Activated naive CD4-positive, alpha-beta T cell treated with anti-CD3 and anti-CD28 coated beads for 36 hours (primary cell): ENCODE results near the gene KBTBD2. TPM values are rescaled to one million over a fixed set of nuclear protein-coding genes. Genes with fewer than 3 reads are reported as not detected.
"Not testable (repeated sequence)": the region's sequence is repeated elsewhere in the genome, so short reads cannot be mapped to it uniquely, and the experiment has no call there.

Experiments used
- CTCF ChIA-PET: fragments of 350-600 bp; sonication (Branson Sonifier 250); formaldehyde crosslinking; loops from one replicate; lab custom pipeline; 2021; ENCODE audit warnings: antibody characterized with exemption; lab: Charles Lee
- DNase-seq: peaks from one replicate; pipeline ENCODE4 v3.0.0-alpha.2; 2020
- H3K27ac Mint-ChIP-seq: one replicate; pipeline ENCODE4 v1.8.0; 2021; ENCODE audit warnings: mild to moderate bottlenecking, mixed read lengths
- H3K27me3 Mint-ChIP-seq: one replicate; pipeline ENCODE4 v1.8.0; 2021; ENCODE audit warnings: low read depth, mixed read lengths
- H3K36me3 Mint-ChIP-seq: one replicate; pipeline ENCODE4 v1.8.0; 2021; ENCODE audit warnings: low read depth, mixed read lengths
- H3K4me1 Mint-ChIP-seq: one replicate; pipeline ENCODE4 v1.8.0; 2021; ENCODE audit warnings: low read depth, mixed read lengths
- H3K4me3 Mint-ChIP-seq: one replicate; pipeline ENCODE4 v1.8.0; 2021; ENCODE audit warnings: mild to moderate bottlenecking, moderate library complexity, mixed read lengths
- H3K9me3 Mint-ChIP-seq: one replicate; pipeline ENCODE4 v1.8.0; 2021; ENCODE audit warnings: mixed read lengths
- intact Hi-C: fragments of 100-400 bp; cut with micrococcal nuclease; formaldehyde crosslinking; loops from one replicate; pipeline ENCODE4 v1.15.1; 2023
- total RNA-seq, 2 experiments: library from RNA; stranded (reverse); gene quantifications; one replicate each; pipeline ENCODE4 v1.2.3, GENCODE V29; 2021

Gene KBTBD2
- total RNA-seq, 2 experiments from 2014 or later, result 30.6 to 32.2 TPM

DNA sequence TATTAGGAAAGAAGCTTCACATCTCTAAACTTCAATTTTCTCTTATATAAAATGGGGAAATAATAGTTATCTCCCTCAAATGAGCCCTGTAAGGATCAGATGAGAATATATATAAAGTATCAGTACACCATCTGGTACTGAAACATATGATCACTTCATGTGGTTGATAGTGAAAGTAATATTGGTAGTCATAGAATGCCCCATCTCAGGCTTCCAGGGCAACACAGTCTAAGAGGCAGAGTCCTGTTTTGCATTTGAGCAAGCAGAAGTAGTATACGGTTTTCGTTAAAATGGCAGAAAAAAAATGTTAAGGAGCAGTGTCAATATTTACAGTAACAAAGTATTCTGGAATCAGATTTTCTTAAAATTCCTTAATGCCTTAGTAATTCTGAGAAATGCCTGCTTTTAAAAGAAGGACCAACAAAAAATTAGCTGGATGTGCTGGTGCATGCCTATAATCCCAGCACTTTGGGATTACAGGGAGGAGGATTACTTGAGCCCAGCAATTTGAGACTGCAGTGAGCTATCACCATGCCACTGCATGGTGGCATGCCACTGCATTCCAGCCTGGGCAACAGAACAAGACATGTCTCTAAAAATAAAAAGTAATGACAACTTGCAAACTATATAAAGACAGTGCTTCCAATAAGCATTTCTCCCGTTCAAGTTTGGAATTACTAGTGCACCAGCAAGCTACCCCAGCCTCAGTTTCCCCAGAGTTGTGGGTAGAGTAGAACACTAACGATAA, 19.8 kb downstream of the KBTBD2 start:
- H3K4me1 Mint-ChIP-seq, result peaks cover 21% of the 10 kb centered on the region
- H3K27me3 Mint-ChIP-seq, result no peaks in the 10 kb centered on the region
- H3K27ac Mint-ChIP-seq, result no peak overlapping the region
- intact Hi-C loops, result loop anchor here (2.0 kb wide), 1 partner anchor 13 kb away; no protein-coding TSS in a partner anchor
- peaks cover 51% of the 10 kb centered on the region for H3K36me3 Mint-ChIP-seq
- H3K4me3 Mint-ChIP-seq, result no peak overlapping the region
- no peaks in the 10 kb centered on the region for H3K9me3 Mint-ChIP-seq
- DNase-seq, result no peak
- CTCF ChIA-PET, result interaction anchor here (1.7 kb wide), 2 partner anchors 19 to 71 kb away, joined by 3 to 4 read pairs; no protein-coding TSS in a partner anchor

DNA sequence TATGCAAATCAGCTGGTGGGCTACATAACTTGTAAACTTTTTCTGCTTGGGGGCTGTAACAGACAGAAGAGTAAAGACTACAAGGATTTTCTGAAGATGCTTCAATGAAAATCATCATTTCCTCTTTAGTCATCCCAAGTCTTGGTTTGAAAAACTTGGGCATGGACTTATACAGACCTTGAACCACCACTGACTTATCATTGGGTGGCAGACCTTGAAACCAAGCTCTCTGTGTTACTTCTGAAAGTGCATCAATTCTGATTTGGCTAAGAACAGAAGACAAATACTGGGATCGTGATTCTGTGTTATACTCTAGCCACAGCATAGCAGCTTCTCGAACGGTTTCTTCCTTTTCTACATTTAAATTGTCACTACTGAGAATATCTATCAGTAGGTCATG, 21.3 kb downstream of the KBTBD2 start:
- CTCF ChIA-PET, result interaction anchor here (1.0 to 1.2 kb wide), 2 partner anchors 22 to 24 kb away, joined by 3 to 4 read pairs; no protein-coding TSS in a partner anchor
- intact Hi-C loops, result loop anchor here (2.0 kb wide), 1 partner anchor 15 kb away; no protein-coding TSS in a partner anchor
- H3K36me3 Mint-ChIP-seq, result peaks cover 61% of the 10 kb centered on the region
- no peak overlapping the region for H3K4me3 Mint-ChIP-seq
- H3K27ac Mint-ChIP-seq, result peak overlapping the region; percentile 24
- H3K4me1 Mint-ChIP-seq, result peaks cover 18% of the 10 kb centered on the region
- DNase-seq, result no peak
- no peaks in the 10 kb centered on the region for H3K27me3 Mint-ChIP-seq
- peaks cover 4% of the 10 kb centered on the region for H3K9me3 Mint-ChIP-seq

DNA sequence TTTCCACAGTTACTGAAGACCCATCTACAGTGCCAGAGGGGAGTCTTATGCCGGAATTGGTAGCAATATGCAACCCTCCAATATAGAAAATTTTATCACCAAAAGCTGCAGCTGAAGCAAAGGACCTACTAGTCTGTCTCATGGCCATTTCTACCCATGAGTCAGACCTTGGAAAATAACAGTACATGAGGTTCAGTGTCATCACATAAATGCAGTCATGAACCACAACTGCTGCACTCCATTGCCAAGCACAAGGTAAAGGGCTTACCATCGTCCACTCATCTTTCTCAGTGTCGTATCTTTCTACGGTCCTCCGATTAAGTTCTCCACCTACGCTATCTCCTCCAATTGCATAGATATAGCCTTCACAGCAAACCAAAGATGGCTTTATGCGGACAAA, 21.8 kb downstream of the KBTBD2 start:
- no peaks in the 10 kb centered on the region for H3K27me3 Mint-ChIP-seq

DNA sequence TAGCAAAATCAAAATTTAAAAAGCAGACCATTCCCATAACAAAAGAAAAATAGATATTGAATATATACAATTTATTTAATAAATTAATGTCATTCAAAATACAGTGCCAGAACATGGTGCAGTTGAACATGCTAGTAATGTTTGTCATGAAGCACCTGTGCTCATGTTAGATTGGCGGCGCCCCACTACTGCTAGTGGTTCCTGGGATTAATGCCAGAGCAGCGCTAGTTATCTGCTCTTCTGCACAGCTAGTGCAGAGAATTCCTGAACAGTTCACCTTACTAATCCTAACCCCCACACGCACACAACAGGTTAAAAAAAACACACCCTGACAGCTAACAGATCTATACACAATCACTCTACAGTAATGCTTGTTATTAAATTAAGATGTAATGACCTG, 23.4 kb downstream of the KBTBD2 start:
- intact Hi-C loops, result no loop called here
- no peak for DNase-seq
- Mint-ChIP-seq H3K4me1 (peaks cover 18% of the 10 kb centered on the region), H3K9me3 (peaks cover 4% of the 10 kb centered on the region), H3K4me3 (no peak overlapping the region), H3K36me3 (peaks cover 56% of the 10 kb centered on the region), H3K27me3 (no peaks in the 10 kb centered on the region), H3K27ac (no peak overlapping the region)
- CTCF ChIA-PET, result interaction anchor here (0.6 to 2.7 kb wide), 3 partner anchors 10 to 22 kb away, joined by 3 to 15 read pairs (median 4); no protein-coding TSS in a partner anchor

More for the DNA sequence above, 21.8 kb downstream of the KBTBD2 start:
- Mint-ChIP-seq H3K9me3 (peaks cover 4% of the 10 kb centered on the region), H3K4me3 (no peak overlapping the region), H3K36me3 (peaks cover 59% of the 10 kb centered on the region), H3K4me1 (peaks cover 18% of the 10 kb centered on the region), H3K27ac (no peak overlapping the region)
- intact Hi-C loops, result loop anchor here (2.0 kb wide), 1 partner anchor 15 kb away; no protein-coding TSS in a partner anchor
- CTCF ChIA-PET, result interaction anchor here (0.6 to 1.2 kb wide), 4 partner anchors 20 to 39 kb away, joined by 3 to 4 read pairs (median 3); no protein-coding TSS in a partner anchor
- DNase-seq, result no peak

DNA sequence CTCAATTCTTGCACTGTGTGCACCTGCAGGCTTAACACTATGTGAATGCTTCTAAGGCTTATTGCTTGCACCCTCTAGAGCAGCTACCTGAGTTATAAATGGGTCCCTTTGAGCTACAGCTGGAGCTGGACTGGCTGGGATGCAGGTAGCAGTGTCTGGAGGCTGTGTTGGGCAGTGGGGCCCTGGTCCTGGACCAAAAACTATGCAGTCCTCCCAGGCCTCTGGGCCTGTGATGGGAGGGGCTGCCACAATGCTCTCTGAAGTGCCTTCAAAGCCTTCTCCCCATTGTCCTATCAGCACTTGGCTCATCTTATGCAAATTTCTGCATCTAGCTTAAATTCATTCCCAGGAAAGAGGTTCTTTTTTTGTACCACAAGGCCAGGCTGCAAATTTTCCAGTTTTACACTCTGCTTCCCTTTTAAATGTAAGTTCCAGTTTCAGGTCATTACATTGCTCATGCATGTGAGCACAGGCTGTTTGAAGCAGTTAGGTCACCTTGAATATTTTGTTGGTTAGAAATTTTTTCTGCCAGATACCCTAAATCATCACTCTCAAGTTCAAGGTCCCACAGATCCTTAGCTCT, 26.0 kb downstream of the KBTBD2 start:
- CTCF ChIA-PET, result interaction anchor here (0.9 to 1.4 kb wide), 2 partner anchors 19 to 78 kb away, joined by 3 to 4 read pairs; no protein-coding TSS in a partner anchor
- peaks cover 39% of the 10 kb centered on the region for H3K36me3 Mint-ChIP-seq

DNA sequence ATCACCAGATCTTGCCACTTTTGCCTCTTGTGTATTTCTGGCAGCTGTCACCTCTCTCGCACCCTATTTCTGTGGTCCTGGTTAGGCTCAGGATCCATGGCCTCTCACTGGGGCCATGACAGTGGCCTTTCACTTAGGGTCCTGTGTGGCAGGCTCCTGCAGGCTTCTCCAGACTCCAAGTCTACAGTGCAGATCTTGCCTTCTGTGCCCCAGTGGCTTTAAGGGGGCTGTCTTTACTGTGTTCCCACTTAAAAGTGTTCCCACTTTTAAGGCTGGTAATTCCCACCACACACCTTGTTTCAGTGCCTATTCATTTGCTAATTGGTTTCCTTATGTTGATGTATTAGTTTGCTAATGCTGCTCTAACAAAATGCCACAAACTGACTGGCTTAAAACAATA, 27.7 kb downstream of the KBTBD2 start:
- peaks cover 25% of the 10 kb centered on the region for H3K36me3 Mint-ChIP-seq
- H3K4me3 Mint-ChIP-seq, DNase-seq, CTCF ChIA-PET, H3K27ac Mint-ChIP-seq, H3K27me3 Mint-ChIP-seq, intact Hi-C loops, H3K9me3 Mint-ChIP-seq, H3K4me1 Mint-ChIP-seq: not testable (repeated sequence)

More for the DNA sequence above, 26.0 kb downstream of the KBTBD2 start:
- Mint-ChIP-seq H3K4me1 (peaks cover 6% of the 10 kb centered on the region), H3K27me3 (no peaks in the 10 kb centered on the region), H3K9me3 (peaks cover 4% of the 10 kb centered on the region), H3K27ac (no peak overlapping the region), H3K4me3 (no peak overlapping the region)
- DNase-seq, result no peak
- intact Hi-C loops, result no loop called here

DNA sequence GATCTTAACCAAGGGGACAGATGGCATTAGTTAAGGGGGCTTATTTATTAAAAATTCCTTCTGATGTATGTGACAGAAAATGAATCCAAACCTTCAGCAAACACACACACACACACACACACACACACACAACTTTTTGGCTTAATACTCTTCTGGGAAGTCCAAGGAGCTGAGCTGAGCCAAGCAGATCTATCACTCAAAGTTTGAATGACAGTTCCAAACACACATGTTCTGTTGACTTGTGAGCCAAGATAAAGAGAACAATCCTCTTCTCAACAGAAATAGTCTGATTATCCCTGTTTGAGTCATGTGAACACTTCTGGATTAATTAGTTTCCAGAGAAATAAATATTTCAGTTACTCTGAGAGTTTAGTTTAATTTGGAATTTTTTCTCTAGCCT, 31.5 kb downstream of the KBTBD2 start:
- intact Hi-C loops, result no loop called here
- no peak for DNase-seq
- peaks cover 13% of the 10 kb centered on the region for H3K4me1 Mint-ChIP-seq
- CTCF ChIA-PET, result interaction anchor here (2.6 kb wide), 1 partner anchor 13 kb away, joined by 16 read pairs; no protein-coding TSS in a partner anchor
- peaks cover 6% of the 10 kb centered on the region for H3K27me3 Mint-ChIP-seq
- H3K36me3 Mint-ChIP-seq, result no peaks in the 10 kb centered on the region
- H3K9me3 Mint-ChIP-seq, result no peaks in the 10 kb centered on the region
- no peak overlapping the region for H3K4me3 Mint-ChIP-seq
- no peak overlapping the region for H3K27ac Mint-ChIP-seq

DNA sequence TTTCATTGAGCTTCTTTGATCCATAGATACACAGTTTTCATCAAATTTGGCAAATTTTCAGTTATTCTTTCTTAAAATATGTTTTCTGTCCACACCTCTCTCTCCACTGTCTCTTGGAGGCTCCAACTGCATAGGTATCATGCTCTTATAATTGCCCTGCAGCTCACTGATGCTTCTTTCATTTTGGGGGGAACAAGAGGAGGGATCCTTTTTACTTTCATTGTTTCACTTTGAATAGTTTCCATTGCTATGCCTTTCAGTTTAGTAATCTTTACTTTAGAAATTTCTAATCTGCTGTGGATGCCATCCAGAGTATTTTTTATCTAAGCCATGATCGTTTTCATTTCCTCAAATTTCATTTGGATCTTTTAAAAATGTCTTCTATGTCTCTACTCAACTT, 32.9 kb downstream of the KBTBD2 start:
- intact Hi-C loops, result no loop called here
- H3K9me3 Mint-ChIP-seq, result no peaks in the 10 kb centered on the region
- CTCF ChIA-PET, result interaction anchor here (1.6 to 2.7 kb wide), 2 partner anchors 9 to 12 kb away, joined by 4 to 19 read pairs; no protein-coding TSS in a partner anchor

DNA sequence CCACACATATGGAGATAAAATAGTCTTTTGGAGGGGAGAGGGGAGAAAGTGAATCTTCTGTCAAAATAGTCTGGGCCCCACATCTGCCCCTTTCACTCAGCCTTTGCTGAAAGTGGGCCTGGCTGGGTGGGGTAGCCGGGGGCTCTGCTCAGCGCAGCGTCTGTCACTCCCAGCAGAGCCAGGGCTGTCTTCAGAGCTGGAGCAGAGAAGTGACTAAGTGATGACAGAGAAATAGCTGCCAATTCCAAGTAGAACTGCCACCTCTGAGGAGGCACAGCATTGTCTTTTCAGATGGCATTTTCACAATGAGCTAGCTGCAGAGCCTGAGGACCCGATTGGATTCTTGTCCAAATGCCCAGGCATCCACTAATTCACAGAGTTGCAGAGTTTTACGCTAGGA, 34.5 kb downstream of the KBTBD2 start:
- CTCF ChIA-PET, result interaction anchor here (2.7 kb wide), 1 partner anchor 11 kb away, joined by 19 read pairs; no protein-coding TSS in a partner anchor
- intact Hi-C loops, result not testable (repeated sequence)

More for the DNA sequence above, 32.9 kb downstream of the KBTBD2 start:
- H3K36me3 Mint-ChIP-seq, result no peaks in the 10 kb centered on the region
- H3K27me3 Mint-ChIP-seq, result peaks cover 16% of the 10 kb centered on the region
- H3K27ac Mint-ChIP-seq, result no peak overlapping the region
- no peak overlapping the region for H3K4me3 Mint-ChIP-seq
- H3K4me1 Mint-ChIP-seq, result peaks cover 13% of the 10 kb centered on the region
- DNase-seq, result no peak

DNA sequence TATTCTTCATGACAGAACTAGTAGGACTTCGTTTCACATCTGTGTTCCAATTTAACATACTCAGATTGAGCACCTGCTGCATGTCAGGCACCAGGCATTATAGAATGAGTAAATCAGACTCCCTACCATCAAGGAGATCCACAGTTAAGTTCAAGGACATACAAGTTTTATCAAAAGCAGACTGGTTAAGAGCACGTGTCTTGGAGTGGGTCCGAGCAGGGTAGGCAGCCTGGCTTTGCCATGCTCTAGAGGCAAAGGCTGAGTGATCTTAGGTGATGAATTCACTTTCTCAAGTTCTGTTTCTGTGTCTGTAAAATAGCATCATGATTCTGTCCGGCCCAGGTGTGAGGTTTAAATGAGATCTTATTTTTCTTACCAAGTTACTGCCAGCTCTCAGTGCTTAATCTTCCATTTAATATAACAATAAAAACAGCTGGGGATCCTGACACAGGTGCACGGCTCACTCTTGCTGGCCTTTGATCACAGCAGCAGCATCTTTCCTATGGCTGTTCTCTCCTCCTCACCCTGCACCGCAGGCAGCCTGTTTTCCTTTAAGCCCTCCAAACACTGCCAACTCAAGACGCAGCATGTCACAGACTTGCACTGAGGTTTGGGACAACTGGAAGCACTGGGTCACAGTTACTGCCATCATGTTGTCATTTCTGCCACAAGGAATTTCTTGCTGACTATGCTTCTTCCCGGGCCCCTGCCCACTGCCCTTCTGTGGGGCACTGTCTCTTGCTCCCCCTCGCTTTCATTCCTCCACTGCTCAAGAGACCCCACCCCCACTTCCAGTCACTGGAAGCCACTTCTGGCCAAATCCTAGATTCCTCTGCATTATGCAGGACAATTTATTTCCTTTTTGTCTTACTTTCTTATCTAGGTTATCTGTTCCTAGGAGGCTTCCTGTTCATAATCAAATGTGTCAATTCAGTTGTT, 35.5 kb downstream of the KBTBD2 start:
- H3K27ac Mint-ChIP-seq, H3K4me3 Mint-ChIP-seq, H3K9me3 Mint-ChIP-seq, DNase-seq, intact Hi-C loops, H3K36me3 Mint-ChIP-seq: not testable (repeated sequence)
- Mint-ChIP-seq H3K4me1 (peaks cover 13% of the 10 kb centered on the region), H3K27me3 (peaks cover 20% of the 10 kb centered on the region)
- CTCF ChIA-PET, result interaction anchor here (0.7 kb wide), 1 partner anchor 10 kb away, joined by 3 read pairs; no protein-coding TSS in a partner anchor

More for the DNA sequence above, 34.5 kb downstream of the KBTBD2 start:
- H3K36me3 Mint-ChIP-seq, H3K4me3 Mint-ChIP-seq, H3K9me3 Mint-ChIP-seq, H3K27ac Mint-ChIP-seq, DNase-seq: not testable (repeated sequence)
- H3K4me1 Mint-ChIP-seq, result peaks cover 13% of the 10 kb centered on the region
- peaks cover 17% of the 10 kb centered on the region for H3K27me3 Mint-ChIP-seq

DNA sequence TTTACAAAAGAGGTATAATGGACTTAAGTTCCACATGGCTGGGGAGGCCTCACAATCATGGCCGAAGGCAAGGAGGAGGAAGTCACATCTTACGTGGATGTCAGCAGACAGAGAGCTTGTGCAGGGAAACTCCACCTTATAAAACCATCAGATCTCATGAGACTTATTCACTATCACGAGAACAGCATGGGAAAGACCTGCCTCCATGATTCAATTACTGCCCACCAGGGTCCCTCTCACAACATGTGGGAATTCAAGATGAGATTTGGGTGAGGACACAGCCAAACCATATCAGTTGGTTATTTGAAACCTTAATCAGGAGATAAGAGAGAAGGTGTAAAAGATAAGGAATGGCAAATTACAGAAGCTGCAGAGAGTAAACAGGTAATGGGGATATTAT, 40.9 kb downstream of the KBTBD2 start:
- H3K4me3 Mint-ChIP-seq, H3K36me3 Mint-ChIP-seq, DNase-seq, H3K9me3 Mint-ChIP-seq, CTCF ChIA-PET, H3K4me1 Mint-ChIP-seq, H3K27ac Mint-ChIP-seq, intact Hi-C loops: not testable (repeated sequence)
- peaks cover 28% of the 10 kb centered on the region for H3K27me3 Mint-ChIP-seq
